SKM-1 treated with dmso at 0.1 percent for 144 hours (cell line): ENCODE measurements around the gene CDK11A.
"Not testable (repeated sequence)": the region's sequence is repeated elsewhere in the genome, so short reads cannot be mapped to it uniquely, and the experiment has no call there.

Source experiments
- DNase-seq: peaks from one replicate; lab custom pipeline; 2025; ENCODE audit not compliant: unreplicated experiment; lab: John Stamatoyannopoulos, UW

Gene CDK11A

DNA sequence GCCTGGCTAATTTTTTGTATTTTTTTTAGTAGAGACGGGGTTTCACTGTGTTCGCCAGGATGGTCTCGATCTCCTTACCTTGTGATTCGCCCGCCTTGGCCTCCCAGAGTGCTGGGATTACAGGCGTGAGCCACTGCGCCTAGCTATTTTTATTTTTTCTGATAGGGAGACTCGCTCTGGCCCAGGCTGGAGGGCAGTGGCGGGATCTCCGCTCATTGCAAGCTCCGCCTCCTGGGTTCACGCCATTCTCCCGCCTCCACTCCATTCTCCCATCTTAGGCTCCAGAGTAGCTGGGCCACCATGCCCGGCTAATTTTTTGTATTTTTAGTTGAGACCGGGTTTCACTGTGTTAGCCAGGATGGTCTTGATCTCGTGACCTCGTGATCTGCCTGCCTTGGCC, 1.9 kb upstream of the CDK11A start:
- not testable (repeated sequence) for DNase-seq

- DNase-seq, result no peak
Measured at GRCh38 chr1:1721201-1721600, 3.0 kb downstream of the CDK11A start.

- DNase-seq, result not testable (repeated sequence)
Measured at GRCh38 chr1:1715109-1715883, 8.9 kb downstream of the CDK11A start.

DNA sequence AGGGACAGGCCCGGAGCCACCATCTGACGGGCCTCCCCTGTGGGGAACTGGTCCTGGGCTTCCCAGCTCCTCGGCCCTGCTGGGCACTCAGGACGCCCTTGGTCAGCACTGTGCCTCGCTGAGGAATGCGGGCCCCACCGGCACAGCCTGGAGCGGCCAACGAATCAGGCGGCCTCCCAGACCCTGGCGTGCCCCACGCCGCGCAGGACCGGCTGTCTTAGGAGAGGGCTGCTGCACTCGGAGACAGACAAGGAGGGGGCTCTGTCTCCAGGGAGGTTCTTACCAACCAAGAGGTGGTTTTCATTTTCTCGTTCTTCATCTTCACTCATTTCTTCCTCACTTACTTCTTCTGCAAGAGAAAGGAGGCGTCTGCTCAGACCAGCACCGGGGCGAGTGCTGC, 16.3 kb downstream of the CDK11A start:
- not testable (repeated sequence) for DNase-seq

GRCh38 chr1:1707241-1707640, 16.9 kb downstream of the CDK11A start:
- not testable (repeated sequence) for DNase-seq

GRCh38 chr1:1705623-1706022, 18.5 kb downstream of the CDK11A start:
- DNase-seq, result not testable (repeated sequence)

DNA sequence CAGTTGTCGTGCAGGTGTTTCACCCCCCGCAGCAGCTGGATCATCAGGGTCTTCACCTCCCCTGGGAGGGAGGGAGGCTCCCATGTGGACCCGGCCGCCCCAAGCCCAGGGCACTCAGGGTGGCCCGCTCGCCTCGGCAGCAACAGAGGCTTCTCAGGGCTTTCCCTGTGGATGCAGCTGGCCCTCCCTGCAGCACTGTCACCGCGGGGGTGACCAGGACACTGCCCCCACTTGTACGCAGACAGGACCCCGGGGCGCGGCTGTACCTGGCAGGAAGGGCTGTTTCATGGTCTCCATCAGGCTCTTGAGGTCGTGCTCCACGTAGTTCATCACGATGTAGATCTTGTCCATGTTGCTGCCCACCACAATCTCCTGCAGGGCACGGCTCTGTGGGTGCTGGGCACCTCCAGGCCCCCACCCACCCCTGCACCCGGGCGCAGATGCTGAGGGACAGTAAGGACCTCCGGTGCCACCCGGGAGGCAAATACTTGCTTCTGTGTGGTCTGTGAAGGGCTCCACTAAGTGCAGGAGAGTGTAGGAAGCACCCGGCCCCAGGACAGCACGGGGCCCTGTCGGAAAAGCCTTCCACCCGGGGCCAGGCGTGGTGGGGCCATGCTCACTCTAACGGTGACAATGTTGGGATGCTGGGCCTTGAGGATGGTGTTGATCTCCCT, 19.7 kb downstream of the CDK11A start:
- not testable (repeated sequence) for DNase-seq

DNA sequence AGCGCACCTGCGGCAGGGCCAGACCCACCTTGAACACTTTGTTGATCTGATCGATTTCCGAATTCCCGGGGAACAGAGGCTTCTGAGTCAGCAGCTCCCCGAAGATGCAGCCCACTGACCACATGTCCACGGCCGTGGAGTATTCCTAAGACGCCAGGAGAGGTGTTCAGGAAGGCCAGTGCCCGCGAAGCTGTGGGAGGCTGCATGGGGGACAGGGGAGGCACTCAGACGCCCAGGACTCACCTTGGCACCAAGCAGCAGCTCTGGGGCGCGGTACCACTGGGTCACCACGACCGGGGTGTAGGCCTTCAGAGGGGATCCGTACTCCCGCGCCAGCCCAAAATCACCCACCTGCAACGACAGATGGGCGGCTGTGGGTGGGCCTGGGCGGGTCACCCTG, 20.4 kb downstream of the CDK11A start:
- no peak for DNase-seq

DNA sequence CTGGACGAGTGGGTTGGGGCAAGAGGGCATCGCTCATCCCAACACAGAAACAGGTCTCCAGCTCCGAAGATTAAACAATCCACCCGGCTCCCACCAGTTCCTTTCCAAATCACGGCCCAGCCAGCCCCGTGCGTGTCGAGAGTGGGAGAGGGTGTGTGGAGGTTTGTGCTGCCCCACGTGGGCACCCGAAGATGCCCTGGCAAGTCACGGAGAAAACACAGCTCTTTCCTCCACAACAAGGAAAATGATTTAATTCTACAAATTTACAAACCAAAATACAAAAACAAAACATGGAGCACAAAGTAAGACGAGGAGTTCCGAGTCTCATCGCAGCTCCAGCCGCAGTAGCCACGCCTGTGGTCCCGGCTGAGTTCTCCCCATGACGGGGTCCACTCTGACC, 21.7 kb downstream of the CDK11A start:
- not testable (repeated sequence) for DNase-seq

DNA sequence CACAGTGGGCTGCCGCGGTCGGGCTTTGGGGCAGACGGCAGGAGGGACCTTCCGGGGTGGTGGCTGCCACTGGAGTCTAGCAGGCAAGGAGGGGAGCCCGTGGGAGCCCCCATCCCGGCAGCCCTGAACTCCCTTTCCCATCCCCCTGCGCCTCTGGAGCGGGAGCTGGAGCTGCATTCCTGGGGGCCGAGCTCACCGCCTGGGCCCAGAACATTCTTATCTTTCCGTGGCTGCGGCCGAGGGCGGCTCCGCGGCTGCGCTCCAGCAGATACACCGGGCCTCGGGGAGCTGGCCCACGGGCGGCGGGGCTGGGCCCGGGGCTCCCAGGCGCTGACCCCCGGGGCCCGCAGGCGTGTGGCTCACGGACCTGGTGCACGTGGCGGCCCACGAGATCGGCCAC, 23.6 kb downstream of the CDK11A start:
- not testable (repeated sequence) for DNase-seq

- DNase-seq, result not testable (repeated sequence)
Measured at GRCh38 chr1:1700067-1700466, 24.1 kb downstream of the CDK11A start.

- DNase-seq, result not testable (repeated sequence)
Measured at GRCh38 chr1:1699061-1699460, 25.1 kb downstream of the CDK11A start.

DNA sequence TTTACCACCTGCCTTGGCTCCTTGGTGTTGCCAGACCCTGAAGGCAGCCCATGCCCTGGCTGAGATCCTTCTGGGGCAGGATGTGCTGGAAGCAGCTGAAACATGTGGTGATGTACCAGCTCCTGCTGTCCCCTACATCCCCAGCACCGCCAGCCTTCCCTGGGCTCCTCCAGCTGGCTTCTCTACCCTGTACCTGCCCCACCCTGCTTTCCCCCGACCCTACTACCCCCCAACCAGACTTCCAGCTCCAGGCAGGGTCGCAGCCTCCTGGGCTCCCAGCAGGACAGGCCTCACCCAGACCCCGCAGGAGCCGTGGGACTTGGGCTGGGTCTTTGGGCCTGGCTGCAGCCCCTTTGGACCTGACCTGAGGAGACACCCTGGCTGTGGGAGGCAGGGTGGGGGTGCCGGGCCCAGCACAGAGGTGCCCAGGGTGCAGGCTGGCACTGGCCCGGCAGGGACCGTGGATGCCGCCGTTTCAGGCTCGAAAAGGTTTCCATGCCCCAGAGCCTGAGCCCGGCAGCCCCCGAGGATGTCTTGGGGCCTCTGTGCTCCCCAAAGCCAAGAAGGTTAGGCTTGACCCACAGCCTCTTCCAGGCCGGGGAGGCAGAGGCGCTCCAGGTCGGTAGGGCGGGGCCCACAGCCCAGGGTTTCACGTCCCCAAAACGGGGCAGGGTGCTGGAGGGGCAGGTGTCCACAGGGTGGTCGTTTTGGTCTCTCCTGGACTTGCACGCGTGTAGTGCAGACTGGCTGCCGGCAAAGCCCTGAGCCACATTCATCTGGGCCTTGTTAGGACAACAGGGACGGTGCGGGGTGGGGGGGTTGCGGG, 26.6 kb downstream of the CDK11A start:
- not testable (repeated sequence) for DNase-seq

DNA sequence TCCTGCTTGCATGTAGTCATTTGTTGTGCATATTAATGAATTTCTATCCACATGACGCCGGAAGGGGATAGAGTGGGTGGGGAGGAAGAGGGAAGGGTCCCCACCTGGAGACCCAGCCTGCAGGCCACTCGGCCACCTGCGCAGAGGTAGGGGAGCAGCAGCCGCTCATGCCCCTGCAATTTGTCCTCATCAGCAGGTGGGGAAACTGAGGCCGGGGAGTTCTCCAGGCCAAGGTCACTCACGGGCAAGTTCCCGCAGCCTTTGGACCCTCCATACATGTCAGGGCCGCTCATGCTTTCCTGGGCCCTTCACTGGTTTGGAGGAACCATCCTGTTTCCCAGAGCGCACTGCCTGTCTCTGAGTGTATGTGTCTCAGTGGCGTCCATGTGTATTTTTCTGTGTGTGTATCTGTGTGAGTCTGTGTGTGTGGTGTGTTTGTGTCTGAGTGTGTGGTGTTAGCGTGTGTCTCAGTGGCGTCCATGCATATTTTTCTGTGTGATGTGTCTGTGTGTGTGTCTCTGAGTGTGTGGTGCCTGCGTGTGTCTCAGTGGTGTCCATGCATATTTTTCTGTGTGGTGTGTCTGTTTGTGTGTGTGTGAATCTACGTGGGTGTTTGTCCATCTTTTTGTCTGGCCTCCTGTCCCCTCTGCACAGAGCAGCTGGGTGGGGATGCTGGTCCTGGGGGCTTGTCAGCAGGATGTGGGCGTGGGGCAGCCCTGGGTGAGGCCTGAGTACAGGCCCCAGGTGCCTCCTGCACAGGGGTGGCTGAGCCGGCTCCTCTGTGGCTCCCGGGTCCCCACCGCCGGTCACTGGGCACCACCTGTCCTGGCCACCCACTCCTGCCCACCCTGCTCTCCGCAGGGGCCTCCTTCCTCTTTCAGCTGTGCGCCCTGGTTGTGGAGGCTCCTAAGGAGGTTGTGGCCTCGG, 27.5 kb downstream of the CDK11A start:
- not testable (repeated sequence) for DNase-seq

DNA sequence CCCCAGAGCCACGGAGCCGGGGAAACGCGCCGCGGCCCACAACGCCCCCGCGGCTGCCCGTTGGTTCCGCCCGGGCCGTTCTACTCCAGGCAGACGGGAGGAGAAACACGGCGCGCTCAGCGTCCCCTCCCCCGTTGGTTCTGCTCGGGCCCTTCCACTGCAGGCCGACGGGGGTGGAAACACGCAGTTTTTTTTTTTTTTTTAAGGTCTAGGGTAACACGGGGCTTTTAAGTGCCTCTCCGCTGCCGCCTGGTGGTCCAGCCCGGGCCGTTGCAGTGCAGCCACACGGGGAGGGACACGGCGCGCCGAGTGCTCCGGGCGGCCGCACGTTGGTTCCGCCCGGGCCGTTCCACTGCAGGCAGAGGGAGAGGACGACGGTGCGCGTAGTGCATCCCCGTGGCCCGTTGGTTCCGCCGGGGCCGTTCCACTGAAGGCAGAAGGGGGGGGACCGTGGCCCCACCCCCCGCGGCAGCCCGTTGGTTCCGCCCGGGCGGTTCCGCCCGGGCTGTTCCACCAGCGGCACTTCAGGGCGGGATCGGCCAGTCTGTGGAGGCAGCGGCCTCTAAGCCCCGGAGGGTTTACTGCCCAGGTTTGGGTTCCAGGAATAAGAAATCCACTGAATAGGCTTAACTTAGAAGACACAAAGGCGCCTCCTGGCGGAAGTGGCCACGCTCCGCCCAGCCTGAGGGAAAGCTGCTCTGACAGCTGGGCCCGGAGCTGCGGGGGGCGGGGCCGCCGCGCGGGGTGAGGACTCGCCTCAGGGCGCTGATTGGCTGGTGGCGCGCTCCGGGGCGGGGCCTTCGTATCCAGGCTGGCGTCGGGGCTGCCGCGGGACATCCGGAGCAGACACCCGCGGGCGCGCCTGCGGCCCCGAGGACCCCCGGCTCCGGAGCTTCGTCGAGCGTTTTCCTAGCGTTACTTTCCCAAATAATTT, 31.2 kb downstream of the CDK11A start, which contains the start of gene SLC35E2B:
SLC35E2B (minus strand) TSS at position 82 of the 934 bp plus-strand sequence. CDS start 16,096 bp downstream, outside the sequence.
- DNase-seq, result peak; percentile 73

DNA sequence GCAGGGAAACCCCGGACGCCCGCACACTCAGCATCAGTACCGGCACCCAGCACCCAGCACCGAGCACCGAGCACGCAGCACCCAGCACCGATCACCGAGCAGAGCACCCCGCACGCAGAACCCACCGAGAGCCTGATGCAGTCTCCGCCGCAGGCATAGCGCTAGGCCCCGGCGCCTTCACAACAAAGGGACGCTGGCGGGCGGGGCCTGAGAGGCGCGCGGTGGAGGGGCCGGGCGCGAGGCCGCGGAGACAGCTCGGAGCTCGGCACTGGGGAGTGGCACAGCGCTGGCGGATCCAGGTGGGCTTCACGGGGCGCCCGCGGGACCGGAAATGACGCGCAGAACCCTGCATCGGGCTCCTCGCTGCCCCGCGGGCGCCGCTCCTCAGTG, 31.8 kb downstream of the CDK11A start:
- DNase-seq, result peak; percentile 32

GRCh38 chr1:1691443-1691842, 32.7 kb downstream of the CDK11A start:
- not testable (repeated sequence) for DNase-seq

GRCh38 chr1:1689526-1689925, 34.6 kb downstream of the CDK11A start:
- not testable (repeated sequence) for DNase-seq

GRCh38 chr1:1687846-1688245, 36.3 kb downstream of the CDK11A start:
- DNase-seq, result no peak
